ENCODE data around the gene TMC8. TPM values are rescaled to one million over a fixed set of nuclear protein-coding genes. Genes with fewer than 3 reads are reported as not detected.

The TMC8 gene
- total RNA-seq, 1 donor from 2014 or later: 1.2 TPM

GRCh38 chr17:78142119-78142861 lies 11.7 kb downstream of the TMC8 start:
- Mint-ChIP-seq H3K27me3 (ENCODE audit: low read depth) (no peaks in the 10 kb centered on the region), H3K4me3 (no peak overlapping the region), H3K4me1 (peaks cover 26% of the 10 kb centered on the region), H3K9me3 (no peaks in the 10 kb centered on the region), H3K27ac (no peak overlapping the region), H3K36me3 (no peaks in the 10 kb centered on the region)
- no peak for DNase-seq (ENCODE audit: low spot score in 2 of 2, unreplicated experiment in 2 of 2)
- TF ChIP-seq CTCF (IDR thresholded peaks at IDR 0.05; ENCODE audit: unreplicated experiment): no peak

- Mint-ChIP-seq H3K4me1 (peaks cover 26% of the 10 kb centered on the region), H3K9me3 (no peaks in the 10 kb centered on the region), H3K27ac (peak overlapping the region; percentile 21)
These were observed 12.9 kb downstream of the TMC8 start for GRCh38 chr17:78143214-78144146.

GRCh38 chr17:78144147-78144719 lies 13.7 kb downstream of the TMC8 start:
- H3K27me3 Mint-ChIP-seq (ENCODE audit: low read depth): no peaks in the 10 kb centered on the region
- H3K36me3 Mint-ChIP-seq: no peaks in the 10 kb centered on the region
- peaks cover 24% of the 10 kb centered on the region for H3K4me1 Mint-ChIP-seq
- TF ChIP-seq CTCF (IDR thresholded peaks at IDR 0.05; ENCODE audit: unreplicated experiment): no peak
- no peaks in the 10 kb centered on the region for H3K9me3 Mint-ChIP-seq
- H3K27ac Mint-ChIP-seq: peak overlapping the region; percentile 82
- DNase-seq (ENCODE audit: low spot score in 2 of 2, unreplicated experiment in 2 of 2): peak in 1 of 2 experiments; percentile 65
- no peak overlapping the region for H3K4me3 Mint-ChIP-seq

More at GRCh38 chr17:78143214-78144146, 12.9 kb downstream of the TMC8 start:
- no peaks in the 10 kb centered on the region for H3K36me3 Mint-ChIP-seq
- DNase-seq (ENCODE audit: low spot score in 2 of 2, unreplicated experiment in 2 of 2): no peak
- H3K4me3 Mint-ChIP-seq: no peak overlapping the region
- H3K27me3 Mint-ChIP-seq (ENCODE audit: low read depth): no peaks in the 10 kb centered on the region
- TF ChIP-seq CTCF (IDR thresholded peaks at IDR 0.05; ENCODE audit: unreplicated experiment): no peak

- no peak for DNase-seq (ENCODE audit: low spot score in 2 of 2, unreplicated experiment in 2 of 2)
- no peak for TF ChIP-seq CTCF (IDR thresholded peaks at IDR 0.05; ENCODE audit: unreplicated experiment)
- no peaks in the 10 kb centered on the region for H3K9me3 Mint-ChIP-seq
- H3K36me3 Mint-ChIP-seq: no peaks in the 10 kb centered on the region
- no peaks in the 10 kb centered on the region for H3K27me3 Mint-ChIP-seq (ENCODE audit: low read depth)
- H3K4me1 Mint-ChIP-seq: peaks cover 21% of the 10 kb centered on the region
- H3K4me3 Mint-ChIP-seq: no peak overlapping the region
- H3K27ac Mint-ChIP-seq: peak overlapping the region; percentile 39
These were observed 14.4 kb downstream of the TMC8 start for GRCh38 chr17:78144736-78145641.

GRCh38 chr17:78146471-78146869 lies 15.9 kb downstream of the TMC8 start:
- Mint-ChIP-seq H3K9me3 (no peaks in the 10 kb centered on the region), H3K27ac (no peak overlapping the region), H3K4me3 (no peak overlapping the region), H3K27me3 (ENCODE audit: low read depth) (no peaks in the 10 kb centered on the region), H3K36me3 (no peaks in the 10 kb centered on the region), H3K4me1 (peaks cover 22% of the 10 kb centered on the region)
- DNase-seq (ENCODE audit: low spot score in 2 of 2, unreplicated experiment in 2 of 2): no peak
- no peak for TF ChIP-seq CTCF (IDR thresholded peaks at IDR 0.05; ENCODE audit: unreplicated experiment)
